OCI-LY7 (cell line): Measurements from ENCODE around the gene SART1.

Experiments
- EZH2phosphoT487 ChIP-seq: fragments of 200-600 bp; sonication (generic); IDR thresholded peaks from 2 replicates; pipeline ENCODE4 v1.6.1; 2018; ENCODE audit warnings: low read depth, borderline replicate concordance, mild to moderate bottlenecking, mixed run types, antibody characterized with exemption, low read length, moderate library complexity, mixed read lengths
- TF ChIP-seq, protein P1 (sequence below): fragments of 200-600 bp; sonication (generic); conservative IDR thresholded peaks from 2 replicates; pipeline ENCODE4 v1.5.1; 2014; ENCODE audit warnings: mild to moderate bottlenecking, antibody characterized with exemption, low read length, moderate library complexity, mixed read lengths

DNA sequence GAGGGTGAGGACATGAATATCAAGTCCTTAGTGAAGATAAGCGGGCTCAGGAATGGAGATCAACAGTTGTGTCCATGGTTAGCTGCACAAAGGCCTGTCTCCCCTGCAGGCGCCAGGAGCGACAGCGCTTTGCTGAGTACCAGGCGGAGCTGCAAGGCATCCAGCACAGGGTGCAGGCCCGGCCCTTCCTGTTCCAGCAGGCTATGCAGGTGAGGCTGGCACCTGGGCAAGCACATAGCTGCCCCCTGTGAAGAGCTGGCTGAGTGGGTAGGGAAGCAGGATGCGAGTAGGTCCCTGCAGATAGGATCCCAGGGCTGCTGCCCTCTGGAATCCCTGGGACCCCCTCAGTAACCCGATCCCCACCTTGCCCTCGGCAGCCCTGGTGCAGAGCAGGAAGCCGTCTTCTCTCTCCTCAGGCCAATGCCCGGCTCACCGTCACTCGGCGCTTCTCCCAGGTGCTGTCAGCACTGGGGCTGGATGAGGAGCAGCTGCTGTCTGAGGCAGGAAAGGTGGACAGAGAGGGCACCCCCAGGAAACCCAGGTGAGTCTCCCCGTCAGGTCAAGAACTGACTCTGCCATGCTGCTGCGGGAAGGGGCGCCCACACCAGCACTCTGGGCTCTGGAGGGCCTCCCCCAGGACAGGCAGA lies 2.6 kb upstream of the SART1 start:
- TF ChIP-seq, protein P1, sequence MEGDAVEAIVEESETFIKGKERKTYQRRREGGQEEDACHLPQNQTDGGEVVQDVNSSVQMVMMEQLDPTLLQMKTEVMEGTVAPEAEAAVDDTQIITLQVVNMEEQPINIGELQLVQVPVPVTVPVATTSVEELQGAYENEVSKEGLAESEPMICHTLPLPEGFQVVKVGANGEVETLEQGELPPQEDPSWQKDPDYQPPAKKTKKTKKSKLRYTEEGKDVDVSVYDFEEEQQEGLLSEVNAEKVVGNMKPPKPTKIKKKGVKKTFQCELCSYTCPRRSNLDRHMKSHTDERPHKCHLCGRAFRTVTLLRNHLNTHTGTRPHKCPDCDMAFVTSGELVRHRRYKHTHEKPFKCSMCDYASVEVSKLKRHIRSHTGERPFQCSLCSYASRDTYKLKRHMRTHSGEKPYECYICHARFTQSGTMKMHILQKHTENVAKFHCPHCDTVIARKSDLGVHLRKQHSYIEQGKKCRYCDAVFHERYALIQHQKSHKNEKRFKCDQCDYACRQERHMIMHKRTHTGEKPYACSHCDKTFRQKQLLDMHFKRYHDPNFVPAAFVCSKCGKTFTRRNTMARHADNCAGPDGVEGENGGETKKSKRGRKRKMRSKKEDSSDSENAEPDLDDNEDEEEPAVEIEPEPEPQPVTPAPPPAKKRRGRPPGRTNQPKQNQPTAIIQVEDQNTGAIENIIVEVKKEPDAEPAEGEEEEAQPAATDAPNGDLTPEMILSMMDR, result no peak
- no peak for TF ChIP-seq EZH2phosphoT487
